Left ventricle myocardium inferior (tissue), 1 donor: ENCODE data around the gene APOF. TPM values are rescaled to one million over a fixed set of nuclear protein-coding genes. Genes with fewer than 3 reads are reported as not detected.
"Not testable (repeated sequence)": the region's sequence is repeated elsewhere in the genome, so short reads cannot be mapped to it uniquely, and the experiment has no call there.

Experiments
- DNase-seq: peaks from one replicate; pipeline ENCODE4 v3.0.0-alpha.2; 2020
- H3K27ac ChIP-seq: fragments of 200-600 bp; replicated peaks from 2 replicates; pipeline ENCODE4 v1.8.0; 2021
- H3K27me3 ChIP-seq: fragments of 200-600 bp; 2 replicates; pipeline ENCODE4 v1.8.0; 2021; ENCODE audit warnings: low read depth
- H3K36me3 ChIP-seq: fragments of 200-600 bp; 2 replicates; pipeline ENCODE4 v1.8.0; 2021
- H3K4me1 ChIP-seq: fragments of 200-600 bp; 2 replicates; pipeline ENCODE4 v1.8.0; 2021
- H3K4me3 ChIP-seq: fragments of 200-600 bp; 2 replicates; pipeline ENCODE4 v1.8.0; 2021; ENCODE audit warnings: mild to moderate bottlenecking, moderate library complexity
- H3K9me3 ChIP-seq: fragments of 200-600 bp; replicated peaks from 2 replicates; pipeline ENCODE4 v1.8.0; 2021
- CTCF ChIP-seq: fragments of 200-600 bp; IDR thresholded peaks from 2 replicates; pipeline ENCODE4 v1.8.0; 2021; ENCODE audit warnings: antibody characterized with exemption, mild to moderate bottlenecking, borderline replicate concordance
- intact Hi-C: fragments of 100-400 bp; cut with micrococcal nuclease; formaldehyde crosslinking; loops from one replicate; pipeline ENCODE4 v1.11.0; 2022
- total RNA-seq: library from RNA; stranded (reverse); fragmentation: NEBNext Ultra II Directional; extraction: Animal tissue kit (Norgen Biotek cat#: 25700); gene quantifications from one replicate; pipeline ENCODE4 v1.2.1, GENCODE V29; 2021
- donor health status: DM: no; HTN: yes; CAD: no; lungs with severe emphysema.

The APOF gene
- total RNA-seq, 1 donor from 2014 or later = not detected

GRCh38 chr12:56358836-56359532, 3.7 kb downstream of the APOF start:
- Histone ChIP-seq H3K4me3 (peak overlapping the region; percentile 82), H3K9me3 (no peaks in the 10 kb centered on the region), H3K4me1 (peaks cover 37% of the 10 kb centered on the region), H3K27me3 (no peaks in the 10 kb centered on the region), H3K36me3 (peaks cover 25% of the 10 kb centered on the region), H3K27ac (peak overlapping the region; percentile 91)
- DNase-seq = no peak
- no peak for TF ChIP-seq CTCF
- intact Hi-C loops = loop anchor here (10.0 kb wide), 1 partner anchor 106 kb away; the partner anchor contains the start of gene SPRYD4

GRCh38 chr12:56351325-56351724, 11.3 kb downstream of the APOF start:
- intact Hi-C loops = loop anchor here (10.0 kb wide), 1 partner anchor 113 kb away; the partner anchor contains the start of gene SPRYD4
- H3K27me3 ChIP-seq = no peaks in the 10 kb centered on the region

DNA sequence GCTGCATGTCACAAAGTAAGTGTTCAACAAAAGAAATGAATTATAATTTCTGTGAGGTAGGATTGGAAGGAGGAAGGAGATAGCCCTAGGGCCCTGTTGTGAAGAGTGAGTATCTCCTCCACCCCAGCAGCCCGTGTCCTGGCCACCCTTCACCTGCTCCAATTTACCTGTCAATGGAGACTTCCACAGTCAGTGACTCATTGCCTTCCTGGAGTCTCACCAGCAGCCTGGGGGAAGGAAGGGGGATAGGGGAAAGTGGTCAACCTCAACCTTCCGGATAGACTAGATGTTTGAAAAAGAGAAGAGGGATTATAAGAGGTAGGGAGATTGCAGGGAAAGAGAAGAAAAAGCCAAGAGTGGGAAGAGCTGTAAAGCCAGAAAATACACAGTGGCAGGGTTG, 12.0 kb downstream of the APOF start:
- Histone ChIP-seq H3K4me1 (no peaks in the 10 kb centered on the region), H3K9me3 (no peaks in the 10 kb centered on the region), H3K4me3 (no peak overlapping the region), H3K27ac (no peak overlapping the region), H3K36me3 (peaks cover 98% of the 10 kb centered on the region), H3K27me3 (no peaks in the 10 kb centered on the region)
- intact Hi-C loops = loop anchor here (10.0 kb wide), 1 partner anchor 114 kb away; the partner anchor contains the start of gene SPRYD4
- DNase-seq = no peak
- TF ChIP-seq CTCF = no peak

More at GRCh38 chr12:56351325-56351724, 11.3 kb downstream of the APOF start:
- TF ChIP-seq CTCF = no peak
- H3K4me1 ChIP-seq = no peaks in the 10 kb centered on the region
- H3K36me3 ChIP-seq = peaks cover 98% of the 10 kb centered on the region
- no peak for DNase-seq
- H3K4me3 ChIP-seq = no peak overlapping the region
- H3K27ac ChIP-seq = no peak overlapping the region
- H3K9me3 ChIP-seq = no peaks in the 10 kb centered on the region

GRCh38 chr12:56348776-56349175, 13.9 kb downstream of the APOF start:
- peaks cover 95% of the 10 kb centered on the region for H3K36me3 ChIP-seq
- intact Hi-C loops = no loop called here
- no peaks in the 10 kb centered on the region for H3K4me1 ChIP-seq
- H3K9me3 ChIP-seq = no peaks in the 10 kb centered on the region
- H3K27me3 ChIP-seq = no peaks in the 10 kb centered on the region
- TF ChIP-seq CTCF = no peak
- H3K4me3 ChIP-seq = no peak overlapping the region
- no peak overlapping the region for H3K27ac ChIP-seq
- DNase-seq = no peak

GRCh38 chr12:56347255-56347654, 15.4 kb downstream of the APOF start:
- H3K27ac ChIP-seq, DNase-seq, H3K4me1 ChIP-seq, H3K27me3 ChIP-seq, H3K4me3 ChIP-seq, H3K9me3 ChIP-seq, intact Hi-C loops: not testable (repeated sequence)
- H3K36me3 ChIP-seq = peaks cover 95% of the 10 kb centered on the region

DNA sequence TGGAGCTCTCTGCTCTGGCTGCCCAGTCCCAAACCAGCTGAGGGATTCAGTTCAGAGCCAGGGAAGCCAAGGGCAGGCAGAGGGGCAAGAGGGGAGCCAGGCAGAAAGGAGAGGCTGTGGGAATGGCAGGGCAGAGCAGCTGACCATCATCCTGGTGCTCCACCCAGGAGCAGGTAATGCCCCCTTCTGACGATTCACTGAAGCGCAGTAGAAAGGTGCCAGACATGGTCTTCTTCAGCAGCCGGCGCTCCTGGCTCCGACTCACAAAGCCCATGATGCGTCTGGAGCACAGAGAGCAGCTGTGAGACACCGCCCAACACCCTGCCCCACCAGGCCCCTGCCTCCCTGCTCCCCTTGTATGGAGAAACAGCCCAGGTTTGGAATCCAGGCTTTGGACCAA, 16.0 kb downstream of the APOF start:
- Histone ChIP-seq H3K27me3 (no peaks in the 10 kb centered on the region), H3K4me1 (no peaks in the 10 kb centered on the region), H3K27ac (no peak overlapping the region), H3K4me3 (no peak overlapping the region), H3K9me3 (no peaks in the 10 kb centered on the region), H3K36me3 (peaks cover 93% of the 10 kb centered on the region)
- no peak for DNase-seq
- intact Hi-C loops = no loop called here
- no peak for TF ChIP-seq CTCF

GRCh38 chr12:56342290-56342689, 20.4 kb downstream of the APOF start:
- H3K4me3 ChIP-seq, H3K27ac ChIP-seq, DNase-seq, H3K9me3 ChIP-seq, H3K27me3 ChIP-seq, H3K4me1 ChIP-seq, intact Hi-C loops: not testable (repeated sequence)
- peaks cover 51% of the 10 kb centered on the region for H3K36me3 ChIP-seq
